Non-pigmented ciliary epithelial cell (primary cell): ENCODE data around the gene GPR142.
"Not testable (repeated sequence)": the region's sequence is repeated elsewhere in the genome, so short reads cannot be mapped to it uniquely, and the experiment has no call there.

Source experiments
- DNase-seq: peaks from one replicate; pipeline ENCODE4 v3.0.0-alpha.2; 2010; ENCODE audit warnings: low read depth

Gene GPR142

DNA sequence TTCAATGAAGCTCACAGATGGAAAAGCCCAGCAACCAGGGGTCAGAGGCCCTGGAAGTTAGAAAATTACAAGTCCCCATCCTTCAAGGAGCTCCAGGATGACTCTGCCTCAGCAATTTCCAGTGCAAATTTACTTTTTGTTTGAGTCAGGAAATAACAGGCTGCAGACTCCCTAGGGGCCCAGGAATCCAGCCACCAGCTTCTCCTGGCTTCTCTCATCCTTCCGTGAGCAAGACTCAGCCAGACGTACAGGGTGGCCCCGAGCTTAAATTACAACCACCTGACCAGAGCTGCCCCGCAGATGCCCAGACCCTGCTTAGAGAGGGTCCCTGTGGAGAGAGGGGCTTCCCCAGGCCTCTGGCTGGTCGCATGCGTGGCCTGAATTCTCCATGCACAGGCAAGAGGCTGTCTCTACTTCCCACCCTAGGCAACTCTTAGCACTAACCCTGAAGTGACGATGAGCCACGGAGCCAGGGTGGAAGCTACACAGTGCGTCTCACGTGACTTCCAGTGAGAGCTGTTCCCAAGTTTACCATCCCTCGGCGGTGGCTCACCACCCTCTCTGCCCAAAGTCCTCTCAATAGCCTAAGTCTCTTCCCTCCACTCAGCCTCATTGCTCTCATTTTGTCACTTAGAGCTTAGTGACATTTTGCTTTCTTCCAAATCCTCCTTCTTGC is 27.1 kb downstream of the GPR142 start:
- no peak for DNase-seq

DNA sequence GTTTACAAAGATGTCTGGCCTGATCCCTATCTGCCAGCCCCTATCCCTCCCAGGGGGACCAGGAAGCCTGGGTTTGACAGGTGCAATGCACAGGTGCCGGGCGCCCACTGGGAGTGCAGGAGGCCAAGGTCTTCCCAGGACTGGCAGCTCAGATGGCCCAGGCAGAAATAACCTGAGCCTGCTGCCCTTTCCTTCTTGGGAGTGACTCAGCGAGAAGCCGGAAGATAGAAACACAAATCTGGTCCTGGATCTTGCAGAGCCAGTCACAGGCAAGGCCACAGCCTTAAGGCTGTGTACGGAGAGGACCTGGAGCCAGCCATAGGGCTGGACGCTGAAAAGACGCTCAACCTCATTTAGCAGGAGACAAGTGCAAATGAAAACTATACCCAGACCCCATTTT is 27.7 kb downstream of the GPR142 start:
- no peak for DNase-seq

DNA sequence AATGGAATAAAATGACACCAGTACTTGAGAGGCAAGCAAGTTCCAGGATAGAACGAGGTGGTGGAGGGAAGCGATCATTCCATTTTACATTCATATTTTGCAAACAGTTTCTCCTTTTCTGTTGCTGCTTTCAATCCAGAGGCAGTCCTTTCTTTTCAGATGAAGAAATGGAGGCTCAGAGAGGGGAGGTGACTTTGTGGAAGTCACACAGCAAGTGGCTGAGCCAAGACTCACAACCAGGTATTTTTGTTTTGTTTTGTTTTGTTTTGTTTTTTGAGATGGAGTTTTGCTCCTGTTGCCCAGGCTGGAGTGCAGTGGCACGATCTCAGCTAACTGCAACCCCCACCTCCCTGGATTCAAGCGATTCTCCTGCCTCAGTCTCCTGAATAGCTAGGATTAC is 29.3 kb downstream of the GPR142 start:
- no peak for DNase-seq

DNA sequence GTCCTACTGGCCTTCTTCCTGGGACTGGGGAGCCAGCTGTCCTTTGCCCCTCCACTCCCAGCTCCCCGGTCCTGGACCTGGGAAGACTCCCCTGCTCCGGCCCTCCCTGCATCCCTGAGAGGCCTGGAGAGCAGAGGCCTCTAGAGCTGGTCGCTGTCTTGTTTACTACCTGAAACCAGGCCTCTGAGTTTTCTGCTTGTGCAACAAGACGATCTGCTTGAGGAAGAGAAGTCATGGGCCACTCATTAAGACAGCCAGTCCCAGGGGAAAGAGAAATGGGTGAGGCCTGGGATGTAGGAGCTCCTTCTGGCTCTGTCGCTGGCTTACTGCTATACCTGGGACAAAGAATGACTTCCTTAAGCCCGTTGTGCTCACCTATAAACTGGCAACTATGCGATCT is 34.7 kb downstream of the GPR142 start:
- DNase-seq = no peak

DNA sequence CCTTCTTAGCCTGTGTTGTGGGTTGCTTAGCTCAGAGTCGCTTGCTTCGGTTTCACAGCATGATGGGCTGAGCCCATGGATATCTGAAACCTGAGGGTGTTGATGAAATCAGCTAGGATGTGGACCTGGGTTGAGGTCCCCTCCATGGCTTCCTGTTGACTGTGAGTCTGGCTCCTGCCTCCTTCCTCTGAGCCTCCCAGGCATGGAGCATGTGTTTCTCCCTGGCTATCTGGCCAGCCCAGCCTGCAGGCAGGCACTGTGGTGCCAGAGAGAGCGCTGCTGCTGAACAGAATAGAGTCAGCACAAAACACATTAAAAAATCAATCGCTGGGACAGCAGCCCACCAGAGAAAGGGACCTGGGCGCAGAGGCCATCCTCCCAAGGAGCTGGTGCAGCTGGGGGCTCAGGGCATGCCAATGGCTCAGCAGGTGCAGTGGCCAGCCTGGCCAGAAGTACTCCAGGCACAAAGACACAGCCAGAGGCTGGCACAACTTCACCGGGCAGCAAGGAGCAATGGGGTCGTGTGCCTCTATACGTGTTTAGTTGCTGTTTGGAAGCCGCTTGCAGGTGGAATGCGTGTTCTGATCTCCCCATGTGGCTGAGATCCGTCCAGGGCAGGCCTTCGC is 36.3 kb downstream of the GPR142 start:
- no peak for DNase-seq

DNA sequence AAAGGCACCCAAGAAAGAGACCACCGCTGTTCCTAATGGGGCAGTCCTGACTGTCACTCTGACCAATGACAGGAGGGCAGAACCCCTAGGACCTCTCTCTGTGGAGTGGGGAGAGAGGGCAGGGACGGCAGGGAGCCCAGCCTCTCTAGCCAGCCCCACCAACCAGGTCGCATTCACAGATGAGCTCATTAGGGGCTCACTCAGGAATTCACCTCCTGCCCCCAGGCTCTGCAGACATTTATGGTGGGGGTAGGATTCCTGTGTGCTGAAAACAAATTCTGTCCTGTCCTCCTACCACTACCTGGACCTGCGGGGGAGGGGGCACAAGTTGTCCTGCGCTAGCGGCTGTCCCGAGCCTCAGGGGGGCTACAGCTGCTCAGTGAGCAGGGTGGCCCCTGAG is 36.9 kb downstream of the GPR142 start:
- DNase-seq = no peak

DNA sequence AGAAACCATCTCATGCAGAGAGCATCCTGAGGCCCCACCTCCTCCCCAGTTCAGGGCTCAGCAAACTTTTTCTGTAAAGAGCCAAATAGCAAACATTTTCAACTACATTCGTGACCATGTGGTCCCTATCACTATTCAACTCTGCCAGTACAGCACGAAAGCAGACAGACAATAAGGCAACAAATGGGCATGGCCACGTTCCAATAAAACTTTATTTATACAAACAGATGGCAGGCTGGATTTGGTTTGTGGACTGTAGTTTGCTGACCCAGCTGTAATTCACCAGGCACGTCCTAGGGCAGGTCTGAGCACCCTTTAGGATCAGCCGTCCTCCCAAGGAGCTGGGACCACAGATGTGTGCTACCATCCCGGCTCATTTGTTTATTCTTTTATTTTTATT is 37.5 kb downstream of the GPR142 start:
- DNase-seq = no peak

DNA sequence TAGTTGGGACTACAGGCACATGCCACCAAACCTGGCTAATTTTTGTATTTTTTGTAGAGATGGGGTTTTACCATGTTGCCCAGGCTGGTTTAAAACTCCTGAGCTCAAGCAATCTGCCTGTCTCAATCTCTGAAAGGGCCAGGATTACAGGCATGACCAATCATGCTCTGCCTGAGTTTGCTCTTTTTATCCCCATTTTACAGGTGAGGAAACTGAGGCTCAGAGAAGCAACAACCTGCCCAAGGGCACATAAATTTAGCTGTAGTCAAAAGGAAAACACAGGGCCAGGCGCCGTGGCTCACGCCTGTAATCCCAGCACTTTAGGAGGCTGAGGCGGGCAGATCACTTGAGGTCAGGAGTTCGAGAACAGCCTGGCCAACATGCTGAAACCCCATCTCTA is 38.0 kb downstream of the GPR142 start:
- not testable (repeated sequence) for DNase-seq

DNA sequence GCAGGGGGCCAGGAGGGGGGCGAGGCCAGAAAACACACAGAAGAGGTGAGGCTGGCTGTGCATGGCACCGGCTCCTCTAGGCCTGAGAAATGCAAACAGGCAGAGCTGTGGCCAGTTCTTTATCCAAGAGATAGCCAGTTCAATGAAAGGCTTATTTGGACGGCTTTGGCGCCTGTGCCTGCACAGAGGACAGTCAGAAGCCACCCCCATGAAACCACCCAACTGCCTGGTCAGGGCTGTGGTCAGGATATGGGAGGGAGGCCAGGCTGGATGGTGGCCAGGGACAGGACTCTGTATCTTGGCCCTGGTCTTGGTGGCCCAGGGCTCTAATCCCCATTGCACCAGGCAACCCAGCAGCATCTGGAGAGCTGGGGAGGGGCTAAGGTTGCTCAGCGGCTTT is 40.1 kb downstream of the GPR142 start:
- no peak for DNase-seq

DNA sequence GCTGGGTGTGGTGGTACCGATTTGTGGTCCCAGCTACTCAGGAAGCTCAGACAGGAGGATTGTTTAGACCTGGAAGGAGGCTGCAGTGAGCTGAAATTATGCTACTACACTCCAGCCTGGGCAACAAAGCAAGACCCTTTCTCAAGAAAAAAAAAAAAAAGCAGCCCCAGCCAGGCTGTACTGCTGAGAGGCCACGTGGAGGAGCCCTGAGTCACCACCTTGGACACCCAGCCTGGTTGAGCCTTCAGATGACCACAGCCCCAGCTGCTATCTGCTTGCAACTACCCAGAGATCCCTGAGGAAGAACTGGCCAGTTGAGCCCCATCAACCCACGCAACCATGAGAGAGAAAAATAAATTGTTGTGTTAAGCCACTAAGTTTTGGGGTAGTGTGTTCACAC is 41.0 kb downstream of the GPR142 start:
- no peak for DNase-seq

DNA sequence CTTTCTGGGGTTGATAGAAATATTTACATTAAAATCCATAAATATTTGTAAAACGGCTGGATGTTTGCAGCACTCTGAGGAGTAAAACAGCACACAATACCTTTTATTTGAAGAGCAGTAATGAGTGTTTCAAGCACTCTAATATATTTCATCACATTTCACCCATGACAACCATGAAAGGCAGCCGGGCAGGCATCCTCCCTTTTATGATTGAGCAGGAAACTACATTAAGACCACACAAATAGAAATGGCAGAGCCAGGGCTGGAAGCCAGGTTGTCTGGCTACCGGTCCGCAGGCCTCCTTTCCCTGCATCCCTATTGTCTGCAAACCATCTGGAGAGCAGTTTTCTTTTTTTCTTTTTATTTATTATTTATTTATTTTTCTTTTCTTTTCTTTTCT is 41.5 kb downstream of the GPR142 start:
- DNase-seq = no peak

DNA sequence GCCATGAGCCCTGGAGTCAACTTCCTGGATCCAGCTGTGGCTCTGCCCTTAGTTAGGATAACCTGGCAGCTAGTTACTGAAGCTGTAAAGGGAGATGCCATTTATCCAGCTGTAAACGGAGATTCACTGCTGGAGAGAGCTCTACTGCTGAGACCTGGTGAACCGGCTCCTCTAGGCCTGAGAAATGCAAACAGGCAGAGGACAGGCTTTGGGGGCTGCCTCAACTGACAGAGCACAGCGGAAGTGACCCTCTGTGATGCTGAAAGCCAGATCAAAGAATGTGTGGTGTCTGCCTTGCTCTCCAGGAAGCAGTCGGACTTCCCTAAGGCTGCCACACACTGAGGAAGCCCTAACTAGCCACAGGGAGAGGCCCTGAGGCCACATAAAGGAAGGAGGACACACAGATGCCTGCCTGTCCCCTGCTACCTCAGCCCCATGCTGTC is 42.7 kb downstream of the GPR142 start:
- no peak for DNase-seq

DNA sequence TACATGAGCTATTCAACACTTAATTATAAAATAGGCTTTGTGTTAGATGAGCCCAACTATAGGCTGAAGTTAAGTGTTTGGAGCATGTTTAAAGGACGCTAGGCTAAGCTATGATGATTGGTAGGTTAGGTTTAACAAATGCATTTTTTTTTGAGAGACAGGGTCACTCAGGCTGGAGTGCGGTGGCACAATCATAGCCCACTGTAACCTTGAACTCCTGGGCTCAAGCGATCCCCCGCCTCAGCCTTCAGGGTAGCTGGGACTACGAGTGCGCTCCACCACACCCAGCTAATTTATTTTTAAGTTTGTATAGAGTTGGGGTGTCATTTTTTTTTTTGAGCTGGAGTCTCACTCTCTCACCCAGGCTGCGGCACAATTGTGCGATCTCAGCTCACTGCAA is 45.3 kb downstream of the GPR142 start:
- DNase-seq = no peak

DNA sequence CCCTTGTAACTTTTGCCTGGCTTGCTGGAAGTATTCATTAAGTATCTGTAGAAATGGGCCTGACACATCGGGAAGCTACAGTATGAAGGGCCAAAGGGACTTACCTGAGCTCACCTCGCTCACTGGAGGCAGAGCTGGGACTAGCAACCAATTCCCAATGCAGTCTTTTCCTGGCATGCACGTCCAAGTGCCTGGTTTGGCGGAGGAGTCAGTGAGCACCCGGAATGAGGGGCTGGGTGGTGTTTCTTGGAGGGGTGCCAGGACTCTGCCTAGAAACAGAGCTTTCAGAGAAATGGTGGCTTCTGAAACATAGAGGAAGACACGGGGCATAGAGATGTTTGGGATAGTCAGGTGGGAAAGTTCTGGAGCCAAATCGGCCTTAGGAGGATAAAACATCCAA is 46.2 kb downstream of the GPR142 start:
- no peak for DNase-seq

DNA sequence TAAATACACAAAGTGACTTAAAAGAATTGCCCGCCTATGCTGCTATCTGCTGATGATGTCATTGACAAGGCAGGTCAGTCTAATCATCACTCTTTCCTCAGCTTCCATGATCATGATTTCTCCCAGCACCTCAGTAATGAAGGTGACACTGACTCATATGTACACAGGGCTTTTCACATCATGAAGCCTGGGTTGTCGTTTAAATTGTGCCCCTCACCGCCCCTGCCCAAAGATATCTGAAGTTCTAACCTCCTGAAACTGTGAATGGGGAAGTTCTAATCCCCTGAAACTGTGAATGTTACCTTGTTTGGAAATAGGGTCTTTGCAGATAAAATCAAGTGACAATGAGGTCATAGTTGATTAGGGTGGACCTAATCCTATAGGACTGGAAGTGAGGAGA is 47.2 kb downstream of the GPR142 start:
- DNase-seq = no peak

DNA sequence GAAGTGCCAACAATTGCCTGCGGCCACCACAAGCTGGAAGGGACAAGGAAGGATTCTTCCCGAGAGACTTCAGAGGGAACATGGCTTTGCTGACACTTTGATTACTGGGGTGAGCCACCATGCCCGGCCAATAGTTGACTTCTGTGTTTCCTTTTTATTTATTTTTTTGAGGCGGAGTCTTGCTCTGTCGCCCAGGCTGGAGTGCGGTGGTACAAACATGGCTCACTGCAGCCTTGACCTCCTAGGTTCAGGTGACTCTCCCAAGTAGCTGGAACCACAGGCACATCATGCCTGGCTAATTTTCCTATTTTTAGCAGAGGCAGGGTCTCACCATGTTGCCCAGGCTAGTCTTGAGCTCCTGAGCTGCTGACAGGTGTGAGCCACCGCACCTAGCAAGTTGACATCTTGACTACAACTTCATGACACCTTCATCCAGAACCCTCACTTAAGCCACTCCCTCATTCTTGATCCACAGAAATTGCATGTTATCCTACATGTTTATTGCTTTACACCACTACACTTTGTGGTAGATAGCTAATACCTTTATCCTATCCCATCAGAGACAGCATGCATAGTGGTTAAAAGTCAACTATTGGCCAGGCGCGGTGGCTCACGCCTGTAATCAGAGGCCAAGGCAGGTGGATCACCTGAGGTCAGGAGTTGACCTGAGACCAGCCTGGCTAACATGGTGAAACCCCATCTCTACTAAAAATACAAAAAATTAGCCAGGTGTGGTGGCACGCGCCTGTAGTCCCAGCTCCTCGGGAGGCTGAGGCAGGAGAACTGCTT is 48.5 kb downstream of the GPR142 start:
- DNase-seq = no peak

DNA sequence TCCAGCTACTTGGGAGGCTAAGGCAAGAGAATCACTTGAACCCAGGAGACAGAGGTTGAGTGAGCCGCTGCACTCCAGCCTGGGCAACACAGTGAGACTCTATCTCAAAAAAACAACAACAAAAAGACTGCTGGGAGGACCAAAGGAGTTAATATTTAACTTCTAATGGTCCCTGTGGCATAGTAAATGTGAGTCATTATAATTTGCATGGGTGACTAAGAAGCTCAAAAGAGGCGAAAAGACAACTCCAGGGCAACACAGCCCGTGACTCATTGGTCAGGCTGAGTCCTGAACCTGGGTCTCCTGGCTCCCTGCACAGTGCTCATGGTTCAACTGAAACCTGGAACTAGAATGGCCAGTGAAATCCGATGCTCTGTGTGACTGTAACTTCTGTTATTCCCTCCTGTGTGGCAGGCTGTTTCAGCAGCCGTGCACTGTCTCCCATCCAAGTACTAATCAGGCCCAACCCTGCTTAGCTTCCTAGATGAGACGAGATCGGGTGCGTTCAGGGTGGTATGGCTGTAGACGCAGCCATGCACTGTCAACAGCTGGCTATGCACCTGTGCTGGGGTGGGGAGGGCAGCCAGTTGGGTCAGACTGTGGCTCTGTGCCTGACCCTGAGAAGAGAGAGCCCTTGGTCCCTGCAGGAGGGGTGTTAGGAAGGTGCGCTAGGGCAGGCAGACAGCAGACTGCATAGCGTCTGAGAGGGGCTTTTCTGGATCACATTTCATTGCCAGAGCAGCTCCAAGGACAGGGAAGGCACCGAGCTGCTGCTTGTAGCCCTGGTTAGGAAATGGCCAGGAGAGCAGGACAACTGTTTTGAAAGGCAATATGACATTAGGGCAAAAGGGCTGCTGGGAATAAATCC is 50.1 kb downstream of the GPR142 start:
- DNase-seq = no peak

DNA sequence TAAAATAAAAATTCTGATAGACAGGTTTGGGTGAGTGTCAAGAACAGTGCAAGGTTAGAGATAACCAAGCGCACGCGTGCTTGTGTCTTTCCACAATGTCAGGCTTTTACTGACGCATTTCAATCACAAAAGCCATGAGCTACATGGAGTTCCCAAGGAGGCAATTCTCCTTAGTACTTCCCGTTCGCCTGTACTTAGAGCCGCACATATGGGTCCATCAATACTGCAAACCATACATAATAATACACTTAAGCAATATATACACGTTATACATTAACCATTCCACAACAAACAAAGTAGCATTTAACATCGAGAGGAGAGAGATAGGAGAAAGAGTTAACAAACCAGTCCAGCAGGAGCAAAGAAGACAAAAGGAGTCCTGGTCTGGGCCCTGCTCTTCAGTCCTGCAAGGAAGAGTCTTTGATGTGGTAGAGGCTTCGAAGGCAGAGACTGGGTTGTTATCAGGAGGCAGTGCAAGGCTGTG is 52.7 kb downstream of the GPR142 start:
- no peak for DNase-seq
